NCI-H510A (cell line): ENCODE measurements around the gene EED.
"Not testable (repeated sequence)": the region's sequence is repeated elsewhere in the genome, so short reads cannot be mapped to it uniquely, and the experiment has no call there.

Source experiments
- DNase-seq: peaks from one replicate; lab custom pipeline; 2025; lab: John Stamatoyannopoulos, UW

The EED gene

GRCh38 chr11:86292912-86293616 is 48.5 kb downstream of the EED start:
- DNase-seq: no peak

- no peak for DNase-seq
These were observed 49.5 kb downstream of the EED start for GRCh38 chr11:86294026-86294425.

GRCh38 chr11:86301742-86302091 is 57.2 kb downstream of the EED start:
- DNase-seq: no peak

- DNase-seq: peak; percentile 95
These were observed 57.7 kb downstream of the EED start, which contains the start of gene HIKESHI for GRCh38 chr11:86302092-86302793. TSS of gene HIKESHI (plus strand) at chr11:86302240. CDS start at chr11:86302449, 209 bp downstream.

- DNase-seq: no peak
These were observed 58.7 kb downstream of the EED start for GRCh38 chr11:86303257-86303656.

- not testable (repeated sequence) for DNase-seq
These were observed 64.2 kb downstream of the EED start for GRCh38 chr11:86308710-86309109.

- no peak for DNase-seq
These were observed 69.2 kb downstream of the EED start for GRCh38 chr11:86313793-86314192.

- no peak for DNase-seq
These were observed 70.1 kb downstream of the EED start for GRCh38 chr11:86314636-86315035.
